Measurements from ENCODE around the gene FOXE3.

FOXE3 gene

GRCh38 chr1:47418122-47418521 is 2.0 kb downstream of the FOXE3 start:
- Mint-ChIP-seq H3K36me3 (no peaks in the 10 kb centered on the region), H3K27me3 (peaks cover 36% of the 10 kb centered on the region), H3K4me3 (no peak overlapping the region), H3K9me3 (no peaks in the 10 kb centered on the region), H3K27ac (no peak overlapping the region), H3K4me1 (no peaks in the 10 kb centered on the region)

GRCh38 chr1:47418681-47419325 is 2.7 kb downstream of the FOXE3 start:
- H3K9me3 Mint-ChIP-seq, result no peaks in the 10 kb centered on the region
- no peaks in the 10 kb centered on the region for H3K4me1 Mint-ChIP-seq
- H3K27me3 Mint-ChIP-seq, result peaks cover 38% of the 10 kb centered on the region
- H3K27ac Mint-ChIP-seq, result no peak overlapping the region
- H3K36me3 Mint-ChIP-seq, result no peaks in the 10 kb centered on the region
- H3K4me3 Mint-ChIP-seq, result no peak overlapping the region

- peaks cover 31% of the 10 kb centered on the region for H3K27me3 Mint-ChIP-seq
- no peaks in the 10 kb centered on the region for H3K9me3 Mint-ChIP-seq
- H3K4me3 Mint-ChIP-seq, result no peak overlapping the region
- no peak overlapping the region for H3K27ac Mint-ChIP-seq
- H3K4me1 Mint-ChIP-seq, result no peaks in the 10 kb centered on the region
- no peaks in the 10 kb centered on the region for H3K36me3 Mint-ChIP-seq
Measured at GRCh38 chr1:47420547-47420946, 4.5 kb downstream of the FOXE3 start.

- peaks cover 12% of the 10 kb centered on the region for H3K27me3 Mint-ChIP-seq
- no peaks in the 10 kb centered on the region for H3K9me3 Mint-ChIP-seq
Measured at GRCh38 chr1:47423872-47424271, 7.8 kb downstream of the FOXE3 start.

GRCh38 chr1:47424336-47424982 is 8.4 kb downstream of the FOXE3 start:
- H3K4me1 Mint-ChIP-seq, result no peaks in the 10 kb centered on the region
- H3K4me3 Mint-ChIP-seq, result no peak overlapping the region
- no peak overlapping the region for H3K27ac Mint-ChIP-seq
- H3K36me3 Mint-ChIP-seq, result no peaks in the 10 kb centered on the region
- H3K27me3 Mint-ChIP-seq, result peaks cover 14% of the 10 kb centered on the region
- H3K9me3 Mint-ChIP-seq, result no peaks in the 10 kb centered on the region

More at GRCh38 chr1:47423872-47424271, 7.8 kb downstream of the FOXE3 start:
- Mint-ChIP-seq H3K4me3 (no peak overlapping the region), H3K4me1 (no peaks in the 10 kb centered on the region), H3K27ac (no peak overlapping the region), H3K36me3 (no peaks in the 10 kb centered on the region)

- Mint-ChIP-seq H3K36me3 (no peaks in the 10 kb centered on the region), H3K4me1 (peaks cover 39% of the 10 kb centered on the region)
Measured at GRCh38 chr1:47431534-47431933, 15.4 kb downstream of the FOXE3 start.

GRCh38 chr1:47432071-47433036 is 16.3 kb downstream of the FOXE3 start:
- Mint-ChIP-seq H3K4me1 (peaks cover 43% of the 10 kb centered on the region), H3K27ac (no peak overlapping the region), H3K36me3 (no peaks in the 10 kb centered on the region), H3K9me3 (no peaks in the 10 kb centered on the region), H3K4me3 (peak overlapping the region; percentile 53), H3K27me3 (peaks cover 25% of the 10 kb centered on the region)

More at GRCh38 chr1:47431534-47431933, 15.4 kb downstream of the FOXE3 start:
- Mint-ChIP-seq H3K27me3 (peaks cover 25% of the 10 kb centered on the region), H3K27ac (no peak overlapping the region), H3K9me3 (no peaks in the 10 kb centered on the region), H3K4me3 (no peak overlapping the region)

- H3K4me1 Mint-ChIP-seq, result peaks cover 43% of the 10 kb centered on the region
- no peaks in the 10 kb centered on the region for H3K36me3 Mint-ChIP-seq
- H3K9me3 Mint-ChIP-seq, result no peaks in the 10 kb centered on the region
- H3K27me3 Mint-ChIP-seq, result peaks cover 25% of the 10 kb centered on the region
- H3K4me3 Mint-ChIP-seq, result peak overlapping the region; percentile 53
- H3K27ac Mint-ChIP-seq, result no peak overlapping the region
Measured at GRCh38 chr1:47433037-47433421, 16.9 kb downstream of the FOXE3 start.

- H3K27me3 Mint-ChIP-seq, result peaks cover 25% of the 10 kb centered on the region
- peaks cover 43% of the 10 kb centered on the region for H3K4me1 Mint-ChIP-seq
- H3K36me3 Mint-ChIP-seq, result no peaks in the 10 kb centered on the region
- H3K4me3 Mint-ChIP-seq, result peak overlapping the region; percentile 11
- H3K27ac Mint-ChIP-seq, result no peak overlapping the region
- H3K9me3 Mint-ChIP-seq, result no peaks in the 10 kb centered on the region
Measured at GRCh38 chr1:47433477-47434050, 17.5 kb downstream of the FOXE3 start.

- peak overlapping the region; percentile 11 for H3K4me3 Mint-ChIP-seq
- H3K27ac Mint-ChIP-seq, result no peak overlapping the region
- peaks cover 43% of the 10 kb centered on the region for H3K4me1 Mint-ChIP-seq
Measured at GRCh38 chr1:47434051-47434842, 18.2 kb downstream of the FOXE3 start.

GRCh38 chr1:47435506-47436303 is 19.6 kb downstream of the FOXE3 start:
- H3K27ac Mint-ChIP-seq, result no peak overlapping the region
- no peaks in the 10 kb centered on the region for H3K36me3 Mint-ChIP-seq
- H3K4me1 Mint-ChIP-seq, result peaks cover 43% of the 10 kb centered on the region
- H3K27me3 Mint-ChIP-seq, result peaks cover 24% of the 10 kb centered on the region
- no peaks in the 10 kb centered on the region for H3K9me3 Mint-ChIP-seq
- H3K4me3 Mint-ChIP-seq, result peak overlapping the region; percentile 92

More at GRCh38 chr1:47434051-47434842, 18.2 kb downstream of the FOXE3 start:
- no peaks in the 10 kb centered on the region for H3K9me3 Mint-ChIP-seq
- H3K27me3 Mint-ChIP-seq, result peaks cover 21% of the 10 kb centered on the region
- H3K36me3 Mint-ChIP-seq, result no peaks in the 10 kb centered on the region

GRCh38 chr1:47436304-47436978 is 20.4 kb downstream of the FOXE3 start:
- Mint-ChIP-seq H3K27ac (peak overlapping the region; percentile 62), H3K9me3 (no peaks in the 10 kb centered on the region)

GRCh38 chr1:47436979-47437446 is 20.9 kb downstream of the FOXE3 start:
- Mint-ChIP-seq H3K27me3 (peaks cover 20% of the 10 kb centered on the region), H3K4me1 (peaks cover 38% of the 10 kb centered on the region), H3K27ac (peak overlapping the region; percentile 65), H3K36me3 (no peaks in the 10 kb centered on the region), H3K9me3 (no peaks in the 10 kb centered on the region), H3K4me3 (peak overlapping the region; percentile 92)

More at GRCh38 chr1:47436304-47436978, 20.4 kb downstream of the FOXE3 start:
- H3K36me3 Mint-ChIP-seq, result no peaks in the 10 kb centered on the region
- peaks cover 38% of the 10 kb centered on the region for H3K4me1 Mint-ChIP-seq
- peaks cover 20% of the 10 kb centered on the region for H3K27me3 Mint-ChIP-seq
- peak overlapping the region; percentile 92 for H3K4me3 Mint-ChIP-seq

Measured in activated naive CD4-positive, alpha-beta T cell treated with anti-CD3 and anti-CD28 coated beads, Interleukin-2, amount 50 U/mL, for 24 hours (primary cell).